SK-N-SH treated with all-trans-retinoic acid at 6 μM for 48 hours (cell line): ENCODE measurements around the gene CCDC148.

Source experiments
- ARNTL ChIP-seq: fragments of 450-650 bp; formaldehyde crosslinking; IDR thresholded peaks from 2 replicates; pipeline ENCODE4 v1.5.0; 2020; ENCODE audit warnings: low read depth, mild to moderate bottlenecking, moderate library complexity, borderline replicate concordance
- CREB5 ChIP-seq: fragments of 250-450 bp; sonication (Bioruptor Pico); IDR thresholded peaks from 2 replicates; pipeline ENCODE4 v1.5.1; 2020; ENCODE audit warnings: low read depth, mild to moderate bottlenecking, moderate library complexity
- CSDC2 ChIP-seq: fragments of 250-450 bp; sonication (Bioruptor Pico); IDR thresholded peaks from 2 replicates; pipeline ENCODE4 v1.5.0; 2020; ENCODE audit warnings: mild to moderate bottlenecking, moderate library complexity
- CSRNP3 ChIP-seq: fragments of 250-450 bp; sonication (Bioruptor Pico); IDR thresholded peaks from 2 replicates; pipeline ENCODE4 v1.5.1; 2021; ENCODE audit warnings: mild to moderate bottlenecking, moderate library complexity
- PATZ1 ChIP-seq: fragments of 250-450 bp; sonication (Bioruptor Pico); IDR thresholded peaks from 2 replicates; pipeline ENCODE4 v1.8.0; 2020; ENCODE audit warnings: mild to moderate bottlenecking, moderate library complexity, borderline replicate concordance
- POU6F1 ChIP-seq: fragments of 250-450 bp; sonication (Bioruptor Pico); IDR thresholded peaks from 2 replicates; pipeline ENCODE4 v1.8.0; 2021; ENCODE audit warnings: low read depth, mild to moderate bottlenecking, moderate library complexity, borderline replicate concordance
- PPARA ChIP-seq: fragments of 250-450 bp; sonication (Bioruptor Pico); IDR thresholded peaks from 2 replicates; pipeline ENCODE4 v1.5.0; 2020; ENCODE audit warnings: mild to moderate bottlenecking, borderline replicate concordance
- TCF4 ChIP-seq: fragments of 250-450 bp; sonication (Bioruptor Pico); IDR thresholded peaks from 2 replicates; pipeline ENCODE4 v1.8.0; 2021; ENCODE audit warnings: mild to moderate bottlenecking, moderate library complexity, borderline replicate concordance
- ZFP3 ChIP-seq: fragments of 250-450 bp; sonication (Bioruptor Pico); IDR thresholded peaks from 2 replicates; pipeline ENCODE4 v1.5.0; 2020; ENCODE audit warnings: mild to moderate bottlenecking, moderate library complexity

- no peak for TF ChIP-seq PPARA (CRISPR knock-in tag)
- no peak for TF ChIP-seq PATZ1 (CRISPR knock-in tag)
- TF ChIP-seq ZFP3 (CRISPR knock-in tag), result no peak
- TF ChIP-seq CSRNP3, result no peak
- no peak for TF ChIP-seq CSDC2
- TF ChIP-seq ARNTL, result no peak
- no peak for TF ChIP-seq TCF4 (CRISPR knock-in tag)
- TF ChIP-seq CREB5 (CRISPR knock-in tag), result no peak
- no peak for TF ChIP-seq POU6F1 (CRISPR knock-in tag)
These were observed 62.7 kb downstream of the CCDC148 start for GRCh38 chr2:158393886-158394285.
